IPS-11a (cell line): Measurements from ENCODE around the gene CLASRP.
"Not testable (repeated sequence)": the region's sequence is repeated elsewhere in the genome, so short reads cannot be mapped to it uniquely, and the experiment has no call there.

Experiments
- H3K4me3 ChIP-seq: one replicate; pipeline ENCODE4 v1.5.1; 2013; ENCODE audit warnings: low read depth, low read length, control low read depth

The CLASRP gene

DNA sequence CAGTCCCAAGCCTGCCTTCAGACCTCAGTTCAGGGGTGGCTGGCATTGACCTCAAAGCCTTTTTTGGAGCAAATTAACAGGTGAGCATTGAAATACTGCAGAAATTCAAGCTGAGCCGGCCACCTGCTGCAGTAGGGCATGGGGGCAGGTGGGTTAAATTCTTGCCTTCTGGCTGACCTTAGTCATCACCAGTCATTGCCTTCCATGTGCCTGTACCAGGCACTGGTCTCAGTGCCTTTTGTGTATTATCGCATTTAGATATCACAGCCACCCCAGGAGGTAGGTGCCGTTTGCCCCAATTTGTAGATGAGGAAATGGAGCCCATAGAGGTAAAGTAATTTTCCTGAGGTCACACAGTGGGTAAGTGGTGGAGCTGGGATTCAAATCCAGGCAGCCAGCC, 61.4 kb downstream of the CLASRP start:
- no peak overlapping the region for H3K4me3 ChIP-seq

- H3K4me3 ChIP-seq: no peak overlapping the region
Measured at GRCh38 chr19:45100846-45101252, 62.0 kb downstream of the CLASRP start.

DNA sequence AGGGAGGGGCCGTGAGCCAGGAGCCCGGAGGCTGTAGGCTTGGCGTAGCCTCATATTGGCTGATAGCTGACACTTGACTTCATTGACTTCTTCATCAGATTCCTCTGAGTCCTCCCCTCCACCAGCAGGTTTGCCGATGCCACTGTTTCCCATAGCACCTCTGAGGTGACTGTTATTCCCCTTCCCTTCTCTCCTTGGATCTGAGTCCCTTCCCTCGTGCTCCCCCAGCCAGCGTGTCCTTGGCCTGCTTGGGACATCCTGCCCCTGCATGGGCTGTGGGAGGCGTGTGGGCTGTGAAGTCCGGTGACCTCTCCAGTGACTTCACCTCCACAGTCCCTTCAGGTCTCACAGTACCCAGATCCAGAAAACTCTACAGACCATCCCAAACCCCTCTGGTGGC, 63.0 kb downstream of the CLASRP start:
- no peak overlapping the region for H3K4me3 ChIP-seq

- H3K4me3 ChIP-seq: no peak overlapping the region
Measured at GRCh38 chr19:45102481-45102880, 63.6 kb downstream of the CLASRP start.

DNA sequence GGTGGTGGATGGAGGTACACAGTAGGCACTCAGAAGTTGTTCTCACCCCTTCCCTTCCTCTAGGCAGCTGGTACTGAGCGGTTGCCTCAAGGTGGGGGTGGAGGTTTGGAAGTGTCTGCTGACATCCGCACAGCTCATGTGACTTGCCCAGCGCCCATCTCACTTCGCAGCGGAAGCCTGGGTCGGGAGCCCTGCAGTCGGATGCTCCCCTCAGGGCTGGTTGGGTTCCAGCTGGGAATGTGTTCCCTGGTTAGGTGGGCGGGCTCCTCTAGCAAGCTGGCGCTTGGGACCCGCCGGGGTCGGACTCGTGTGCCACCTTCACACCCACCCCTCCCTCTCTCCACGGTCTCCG, 64.3 kb downstream of the CLASRP start:
- H3K4me3 ChIP-seq: no peak overlapping the region

GRCh38 chr19:45103508-45104319, 64.9 kb downstream of the CLASRP start:
- H3K4me3 ChIP-seq: no peak overlapping the region

DNA sequence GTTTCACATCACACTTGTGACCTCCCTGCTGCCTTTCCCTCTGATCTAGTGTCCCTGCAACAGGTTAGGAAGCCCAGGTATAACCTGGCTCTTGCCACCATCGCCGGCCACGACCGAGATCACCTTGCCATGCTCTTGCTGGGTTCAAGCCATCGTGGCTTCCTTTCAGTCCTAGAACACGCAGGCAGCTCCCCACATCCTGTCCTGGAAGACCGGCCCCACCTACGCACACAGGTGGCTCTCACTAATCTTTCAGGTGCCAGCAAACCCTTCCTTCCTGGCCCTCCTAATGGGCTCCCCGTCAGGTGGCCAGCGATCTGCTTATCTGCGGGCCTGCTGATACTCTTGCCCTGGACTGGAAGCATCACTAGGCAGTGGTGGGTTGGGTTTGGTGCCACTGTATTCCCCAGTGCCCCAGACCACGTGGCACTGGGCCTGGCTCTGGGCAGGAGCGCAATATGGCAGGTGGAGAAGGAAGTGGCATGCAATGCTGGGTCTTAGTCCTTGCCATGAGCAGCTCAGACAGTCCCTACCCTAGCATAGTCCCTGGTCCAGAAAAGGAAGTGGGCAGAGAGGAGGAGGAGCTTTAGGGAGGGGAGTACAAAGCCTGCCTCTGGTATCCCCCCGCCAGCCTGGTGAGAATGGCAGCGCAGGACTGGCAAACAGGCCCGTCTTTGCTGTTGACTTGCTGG, 66.0 kb downstream of the CLASRP start:
- no peak overlapping the region for H3K4me3 ChIP-seq

- not testable (repeated sequence) for H3K4me3 ChIP-seq
Measured at GRCh38 chr19:45106363-45106762, 67.5 kb downstream of the CLASRP start.

DNA sequence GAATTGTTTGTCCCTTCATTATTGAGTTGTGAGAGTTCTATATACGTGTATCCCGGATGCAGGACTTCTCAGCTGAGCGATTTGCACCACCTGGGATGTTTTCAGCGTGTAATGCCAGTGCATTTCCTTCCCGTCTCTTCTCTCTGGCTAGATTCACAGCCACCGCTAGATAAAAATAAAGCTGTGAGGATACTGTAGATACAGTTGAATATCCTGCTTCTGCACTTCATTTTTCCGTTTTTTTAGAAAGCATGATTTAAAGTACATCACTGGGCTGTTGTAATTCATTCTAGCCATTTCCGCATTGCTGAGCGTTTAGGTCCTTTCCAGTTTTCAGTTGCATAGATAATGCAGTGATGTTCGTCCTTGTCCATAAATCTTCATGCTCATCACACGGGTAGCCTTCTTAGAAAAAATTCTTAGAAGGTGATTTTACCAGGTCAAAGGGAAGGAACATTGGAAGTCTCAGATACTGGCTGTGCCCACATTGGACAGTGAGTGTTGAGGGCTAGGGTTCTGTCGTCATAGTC, 68.8 kb downstream of the CLASRP start:
- H3K4me3 ChIP-seq: no peak overlapping the region

DNA sequence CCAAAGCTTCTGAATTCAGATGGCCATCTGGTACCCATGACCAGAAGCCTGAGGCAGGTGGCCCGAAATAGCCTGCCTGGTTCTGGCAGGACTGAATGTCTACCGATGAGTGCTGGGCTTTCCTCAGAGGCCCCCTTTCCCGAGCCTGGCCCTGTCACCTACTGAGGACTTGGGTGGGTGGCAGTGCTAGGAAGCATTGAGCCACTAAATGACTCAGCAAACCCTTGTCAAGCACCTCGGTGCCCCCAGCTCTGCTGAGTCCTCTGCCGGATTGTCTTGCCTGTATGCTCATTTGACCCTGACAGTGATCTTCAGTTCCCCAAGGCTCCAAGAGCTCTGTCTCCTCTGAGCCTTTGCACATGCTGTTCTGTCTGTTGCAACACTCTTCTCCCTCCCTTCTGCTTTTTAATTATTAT, 72.0 kb downstream of the CLASRP start:
- H3K4me3 ChIP-seq: no peak overlapping the region

DNA sequence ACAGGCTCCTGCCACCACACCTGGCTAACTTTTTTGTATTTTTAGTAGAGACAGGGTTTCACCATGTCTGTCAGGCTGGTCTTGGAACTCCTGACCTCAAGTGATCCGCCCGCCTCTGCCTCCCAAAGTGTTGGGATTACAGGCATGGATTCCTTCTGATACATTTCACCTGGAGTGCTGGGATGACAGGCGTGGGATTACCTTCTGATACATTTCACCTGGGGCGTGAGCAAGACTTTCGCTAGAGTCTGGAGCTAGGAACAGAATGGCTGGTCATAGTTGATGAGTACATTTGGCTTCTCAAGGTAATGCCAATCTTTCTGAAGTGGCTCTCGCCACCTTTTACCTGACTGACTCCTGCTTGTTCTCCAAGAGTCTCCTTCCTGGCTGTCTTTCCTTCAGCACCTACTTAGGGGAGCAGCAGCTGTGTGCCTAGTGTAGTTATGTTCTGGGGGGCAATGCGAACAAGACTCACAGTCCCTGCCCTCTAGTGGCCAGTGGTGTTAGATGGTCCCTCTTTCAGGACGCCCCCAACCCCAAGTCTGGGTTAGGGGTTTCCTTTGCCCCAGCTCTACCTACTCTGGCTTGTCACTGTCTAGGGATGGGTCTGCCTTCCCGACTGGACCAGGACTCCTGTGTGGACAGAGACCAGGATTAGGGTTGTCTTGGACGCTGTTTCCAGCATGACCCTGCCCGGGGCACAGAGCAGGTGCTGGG, 73.4 kb downstream of the CLASRP start:
- no peak overlapping the region for H3K4me3 ChIP-seq

GRCh38 chr19:45113628-45114027, 74.8 kb downstream of the CLASRP start:
- H3K4me3 ChIP-seq: no peak overlapping the region

- H3K4me3 ChIP-seq: no peak overlapping the region
Measured at GRCh38 chr19:45114116-45114515, 75.3 kb downstream of the CLASRP start.

DNA sequence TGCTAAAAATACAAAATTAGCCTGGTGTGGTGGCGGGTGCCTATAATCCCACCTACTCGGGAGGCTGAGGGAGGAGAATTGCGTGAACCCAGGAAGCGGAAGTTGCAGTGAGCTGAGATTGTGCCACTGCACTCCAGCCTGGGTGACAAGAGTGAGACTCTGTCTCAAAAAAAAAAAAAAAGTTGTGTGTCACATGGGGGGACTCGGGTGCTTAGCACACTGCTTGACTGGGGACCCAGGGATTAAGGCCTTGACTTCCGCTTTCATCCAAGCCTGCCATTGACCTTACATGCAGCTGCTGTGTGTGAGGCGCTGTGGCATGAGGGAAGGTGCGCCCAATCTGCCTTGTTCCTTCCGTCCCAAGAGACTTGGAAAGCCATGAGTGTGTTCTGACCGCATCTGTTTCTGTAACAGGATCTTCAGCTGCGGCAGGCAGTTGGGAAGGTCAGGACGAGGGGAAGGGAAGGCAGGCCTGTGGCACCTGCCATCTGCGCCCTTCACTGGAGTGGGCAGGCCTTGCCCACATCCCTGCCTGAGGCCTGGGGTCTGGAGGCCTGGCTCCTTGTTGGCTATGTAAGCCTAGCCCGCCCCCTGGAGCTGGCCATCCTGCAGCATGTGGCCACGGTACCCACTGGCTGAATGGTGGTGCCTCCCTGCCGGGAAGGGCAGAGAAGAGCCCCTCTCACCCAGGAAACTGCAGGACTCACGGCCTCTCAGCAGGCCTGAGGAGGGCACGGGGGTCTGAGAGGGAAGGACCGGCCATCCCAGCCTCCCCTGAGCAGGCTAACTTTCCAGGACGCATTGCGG, 77.2 kb downstream of the CLASRP start:
- H3K4me3 ChIP-seq: no peak overlapping the region

GRCh38 chr19:45117167-45117594, 78.3 kb downstream of the CLASRP start:
- no peak overlapping the region for H3K4me3 ChIP-seq

DNA sequence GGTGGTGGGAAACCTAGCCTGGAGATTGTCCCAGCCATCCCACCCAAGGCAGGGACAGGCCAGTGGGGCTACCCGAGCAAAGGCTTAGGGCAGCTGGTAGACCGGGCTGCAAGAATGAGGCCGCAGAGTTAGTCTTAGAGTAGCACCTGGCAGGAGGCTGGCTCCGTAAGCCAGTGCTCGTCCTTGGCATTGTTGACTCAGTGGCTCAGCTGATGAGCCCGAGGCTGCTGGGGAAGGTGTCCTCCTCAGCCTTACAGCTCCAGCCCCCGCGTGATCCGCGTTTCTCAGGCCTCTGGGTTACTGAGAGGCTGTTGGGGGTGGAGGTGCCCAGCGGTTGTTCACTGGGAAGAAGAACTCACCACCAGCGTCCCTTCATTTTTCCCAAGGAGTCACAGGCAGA, 78.8 kb downstream of the CLASRP start:
- H3K4me3 ChIP-seq: no peak overlapping the region

- H3K4me3 ChIP-seq: no peak overlapping the region
Measured at GRCh38 chr19:45118106-45118505, 79.3 kb downstream of the CLASRP start.

- H3K4me3 ChIP-seq: not testable (repeated sequence)
Measured at GRCh38 chr19:45118591-45119355, 79.9 kb downstream of the CLASRP start.

DNA sequence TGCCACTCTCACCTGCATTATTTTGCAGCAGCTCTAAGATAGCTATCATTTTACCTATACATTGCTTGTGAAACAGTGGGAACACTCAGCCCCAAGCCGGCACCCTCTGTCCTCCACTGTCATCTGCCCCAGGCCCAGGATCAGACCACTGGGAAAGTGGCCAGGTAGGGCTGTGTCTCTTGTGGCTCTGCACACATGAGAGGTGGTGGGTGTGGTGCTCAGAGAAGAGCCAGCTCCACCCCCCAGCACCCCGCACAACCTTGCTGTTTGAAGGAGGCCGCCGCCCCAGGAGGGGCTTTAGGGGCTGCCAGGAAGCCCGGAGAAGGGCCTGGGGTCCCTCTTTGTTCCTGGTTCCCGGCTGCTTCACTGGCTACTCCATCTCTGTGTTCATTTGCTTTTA, 80.7 kb downstream of the CLASRP start:
- H3K4me3 ChIP-seq: no peak overlapping the region
